ENCODE results near the gene PACRG. TPM values are rescaled to one million over a fixed set of nuclear protein-coding genes. Genes with fewer than 3 reads are reported as not detected.
A peak's percentile ranks its signal among the peaks of the same experiment; 100 is the strongest.

Gene PACRG
- total and polyA plus RNA-seq, 2 of the 13 experiments (the other 11 are each of a cell fraction or from before 2014, with no cell fraction given): 0.13 TPM; not detected in 1

GRCh38 chr6:162727322-162728182, at the start of gene PACRG, which contains the start of gene PRKN (continued):
- TF ChIP-seq ZMAT5 (CRISPR knock-in tag; IDR thresholded peaks at IDR 0.05; ENCODE audit: borderline replicate concordance, low read depth): no peak
- peak; percentile 89; the same call in 1 of the 2 replicates for TF ChIP-seq CENPT (CRISPR knock-in tag; IDR thresholded peaks at IDR 0.05; ENCODE audit: low read depth)
- TF ChIP-seq ZFP1 (CRISPR knock-in tag; IDR thresholded peaks at IDR 0.05): no peak
- no peak; the same call in 1 of the 2 replicates for TF ChIP-seq MAFF (IDR thresholded peaks at IDR 0.05; ENCODE audit: low read depth, low read length)
- TF ChIP-seq ARID2 (CRISPR knock-in tag; IDR thresholded peaks at IDR 0.05; ENCODE audit: borderline replicate concordance): 0 out of 2 replicates have a peak, but pooled peaks have one; percentile 59
- TF ChIP-seq SALL1 (CRISPR knock-in tag; IDR thresholded peaks at IDR 0.05): peak; percentile 83
- no peak for TF ChIP-seq ZNF121 (CRISPR knock-in tag; IDR thresholded peaks at IDR 0.05)
- no peak; the same call in 1 of the 2 replicates for TF ChIP-seq MEIS1 (CRISPR knock-in tag; IDR thresholded peaks at IDR 0.05; ENCODE audit: borderline replicate concordance)
- no peak for TF ChIP-seq FOXM1 (CRISPR knock-in tag; IDR thresholded peaks at IDR 0.05)
- TF ChIP-seq MNT (IDR thresholded peaks at IDR 0.05): 0 out of 2 replicates have a peak, but pooled peaks have one; percentile 20
- TF ChIP-seq MAZ (IDR thresholded peaks at IDR 0.05; ENCODE audit: borderline replicate concordance, low read depth, low read length): peak; percentile 99
- peak; percentile 97 for TF ChIP-seq MAZ (CRISPR knock-in tag; IDR thresholded peaks at IDR 0.05; ENCODE audit: low read depth)
- peak; percentile 74; the same call in 1 of the 2 replicates for TF ChIP-seq ARID4A (CRISPR knock-in tag; IDR thresholded peaks at IDR 0.05; ENCODE audit: borderline replicate concordance)
- no peak for TF ChIP-seq MTERF4 (CRISPR knock-in tag; IDR thresholded peaks at IDR 0.05)
- TF ChIP-seq HOMEZ (CRISPR knock-in tag; IDR thresholded peaks at IDR 0.05; ENCODE audit: low read depth): 0 out of 2 replicates have a peak, but pooled peaks have one; percentile 21
- TF ChIP-seq PLSCR1 (CRISPR knock-in tag; IDR thresholded peaks at IDR 0.05; ENCODE audit: borderline replicate concordance): no peak
- TF ChIP-seq DBP (CRISPR knock-in tag; IDR thresholded peaks at IDR 0.05; ENCODE audit: not compliant biosample characterization): peak; percentile 49
